ENCODE results near the gene ELAPOR2.
"Not testable (repeated sequence)": the region's sequence is repeated elsewhere in the genome, so short reads cannot be mapped to it uniquely, and the experiment has no call there.

ELAPOR2 gene

DNA sequence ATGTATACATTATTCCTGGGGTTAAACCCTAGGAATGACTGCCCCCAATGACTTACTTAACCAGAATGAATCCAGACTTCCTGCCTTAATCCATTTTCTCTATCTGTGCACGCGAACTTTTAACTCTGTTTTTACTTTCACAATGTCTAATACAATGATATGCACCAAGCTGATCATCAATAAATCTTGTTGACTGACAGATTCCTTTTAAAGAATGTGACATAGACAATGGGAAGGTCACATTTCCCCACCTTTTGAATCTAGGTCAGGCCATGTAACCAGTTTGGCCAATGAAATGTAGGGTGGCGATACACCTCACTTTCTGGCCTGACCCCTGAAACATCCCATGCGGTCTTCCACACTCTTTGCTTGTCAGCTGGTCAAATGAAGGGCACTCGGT is 23.2 kb upstream of the ELAPOR2 start:
- Histone ChIP-seq H3K27me3 (ENCODE audit: control insufficient read depth, insufficient read depth, low read length) (no peaks in the 10 kb centered on the region), H3K9me3 (ENCODE audit: control insufficient read depth, insufficient read depth, low read length) (no peaks in the 10 kb centered on the region), H3K4me3 (ENCODE audit: low read depth, low read length) (no peak overlapping the region), H3K36me3 (ENCODE audit: control insufficient read depth, insufficient read depth, low read length) (no peaks in the 10 kb centered on the region), H3K4me1 (ENCODE audit: control insufficient read depth, insufficient read depth, low read length) (no peaks in the 10 kb centered on the region), H3K9ac (ENCODE audit: low read depth, low read length) (no peak overlapping the region)

DNA sequence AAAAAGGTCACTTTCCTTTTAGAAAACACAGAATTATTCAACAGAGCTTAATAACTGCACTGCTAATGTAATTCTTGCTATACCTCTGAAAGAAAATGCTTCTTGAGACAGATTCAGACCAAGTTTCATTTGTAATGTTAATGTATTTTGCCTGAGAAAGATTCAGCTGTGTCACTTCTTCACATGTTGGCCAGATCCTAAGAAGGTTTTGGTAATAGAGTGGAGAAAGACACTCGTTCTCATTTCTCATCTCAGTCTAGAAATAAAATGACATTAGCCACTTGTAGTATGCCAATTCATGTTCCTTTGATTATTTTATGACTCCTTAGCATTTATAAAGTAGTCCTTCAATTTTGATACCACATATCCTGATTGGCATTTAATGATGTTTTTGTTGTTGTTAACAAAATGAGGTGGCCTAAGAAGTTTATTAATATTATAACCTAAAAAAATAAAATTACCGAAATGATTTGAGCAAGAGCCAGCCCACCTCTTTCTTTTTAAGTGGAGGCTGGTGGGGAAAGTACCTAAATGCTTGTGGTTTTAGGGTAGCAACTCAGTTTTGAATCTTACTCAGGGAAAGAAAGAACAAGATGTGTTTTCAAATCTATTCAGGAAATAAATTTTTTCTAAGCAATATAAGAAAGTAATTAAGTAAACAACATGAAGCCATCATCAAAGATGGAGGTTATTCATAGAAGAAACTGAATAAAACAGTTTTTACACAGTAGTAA is 16.4 kb upstream of the ELAPOR2 start:
- Histone ChIP-seq H3K9ac (ENCODE audit: low read depth, low read length) (no peak overlapping the region), H3K36me3 (ENCODE audit: control insufficient read depth, insufficient read depth, low read length) (no peaks in the 10 kb centered on the region), H3K4me3 (ENCODE audit: low read depth, low read length) (no peak overlapping the region), H3K9me3 (ENCODE audit: control insufficient read depth, insufficient read depth, low read length) (no peaks in the 10 kb centered on the region), H3K27me3 (ENCODE audit: control insufficient read depth, insufficient read depth, low read length) (no peaks in the 10 kb centered on the region), H3K4me1 (ENCODE audit: control insufficient read depth, insufficient read depth, low read length) (no peaks in the 10 kb centered on the region)

DNA sequence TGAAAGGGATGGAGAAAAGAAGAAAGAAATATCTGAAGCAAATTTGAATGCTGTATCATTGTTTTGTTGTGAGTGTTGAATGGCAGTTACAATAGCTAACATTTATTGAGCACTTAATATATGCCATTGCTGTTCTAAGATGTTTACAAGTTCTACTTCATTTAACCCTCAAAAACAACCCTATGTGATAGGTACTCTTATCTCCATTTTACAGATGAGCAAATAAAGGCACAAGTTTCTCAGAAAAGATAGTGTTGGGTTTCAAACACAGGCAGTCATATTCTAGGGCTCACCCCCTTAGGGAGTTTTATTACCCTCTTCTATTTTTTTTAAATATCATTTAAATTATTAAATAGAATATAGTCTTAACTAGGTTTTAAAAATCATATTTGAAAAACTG is 8.3 kb upstream of the ELAPOR2 start:
- Histone ChIP-seq H3K9me3 (ENCODE audit: control insufficient read depth, insufficient read depth, low read length) (no peaks in the 10 kb centered on the region), H3K27me3 (ENCODE audit: control insufficient read depth, insufficient read depth, low read length) (no peaks in the 10 kb centered on the region), H3K4me1 (ENCODE audit: control insufficient read depth, insufficient read depth, low read length) (no peaks in the 10 kb centered on the region), H3K9ac (ENCODE audit: low read depth, low read length) (no peak overlapping the region), H3K36me3 (ENCODE audit: control insufficient read depth, insufficient read depth, low read length) (no peaks in the 10 kb centered on the region), H3K4me3 (ENCODE audit: low read depth, low read length) (no peak overlapping the region)

DNA sequence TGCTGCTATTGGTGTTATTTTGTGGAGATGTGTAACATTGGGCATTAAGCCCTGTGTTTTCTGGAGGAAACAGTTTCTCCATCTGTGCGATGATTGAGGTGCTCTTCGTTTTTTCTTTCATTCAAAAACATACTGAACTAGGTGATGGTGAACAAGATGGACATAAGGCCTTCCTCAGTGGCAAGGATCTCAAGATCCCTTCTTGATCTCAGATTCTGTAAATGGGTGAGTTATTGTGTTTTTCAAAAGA is 759 bp upstream of the ELAPOR2 start:
- peak overlapping the region; percentile 92 for H3K4me3 ChIP-seq (ENCODE audit: low read depth, low read length)
- no peaks in the 10 kb centered on the region for H3K36me3 ChIP-seq (ENCODE audit: control insufficient read depth, insufficient read depth, low read length)
- H3K4me1 ChIP-seq (ENCODE audit: control insufficient read depth, insufficient read depth, low read length), result peaks cover 3% of the 10 kb centered on the region
- H3K27me3 ChIP-seq (ENCODE audit: control insufficient read depth, insufficient read depth, low read length), result peaks cover 10% of the 10 kb centered on the region
- no peak overlapping the region for H3K9ac ChIP-seq (ENCODE audit: low read depth, low read length)
- H3K9me3 ChIP-seq (ENCODE audit: control insufficient read depth, insufficient read depth, low read length), result no peaks in the 10 kb centered on the region

DNA sequence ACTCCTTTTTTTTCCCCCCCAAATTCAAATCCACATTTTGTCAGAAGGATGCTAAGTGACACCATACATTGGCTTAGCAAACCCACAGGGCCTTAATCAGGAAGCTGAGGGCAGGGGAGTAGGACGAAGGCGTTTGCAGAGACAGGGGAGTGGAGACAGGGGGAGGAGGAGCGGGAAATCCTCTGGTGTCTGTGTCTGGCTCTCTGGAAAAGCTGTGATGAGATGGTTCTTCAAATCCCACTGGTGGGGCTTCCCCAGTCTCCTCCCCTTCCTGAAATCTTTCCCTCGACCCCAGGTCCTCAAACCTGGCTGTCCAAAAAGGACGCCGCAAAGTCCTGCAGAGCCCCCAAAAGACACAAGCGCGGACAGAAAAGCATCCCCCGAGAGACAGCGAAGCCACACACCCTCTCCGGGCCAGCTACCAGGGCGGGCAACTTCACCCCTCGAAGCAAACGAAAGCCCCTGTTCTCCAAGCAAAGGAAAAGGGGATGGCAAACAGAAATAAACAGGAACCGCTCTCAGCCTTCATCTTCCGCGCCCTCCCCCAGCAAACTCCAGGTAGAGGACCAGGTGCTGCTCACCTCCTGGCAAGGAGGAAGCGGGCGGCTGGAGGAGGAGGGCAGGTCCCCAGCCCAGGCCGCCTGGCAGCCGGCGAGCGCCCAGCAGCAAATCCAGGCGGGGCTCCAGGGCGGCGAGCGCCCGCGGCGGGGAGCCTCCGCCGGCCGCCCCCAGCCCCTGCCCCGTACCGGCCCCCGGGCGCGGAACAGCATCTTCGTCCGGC is 520 bp downstream of the ELAPOR2 start:
- H3K9ac ChIP-seq (ENCODE audit: low read depth, low read length), result peak overlapping the region; percentile 16
- no peaks in the 10 kb centered on the region for H3K9me3 ChIP-seq (ENCODE audit: control insufficient read depth, insufficient read depth, low read length)

DNA sequence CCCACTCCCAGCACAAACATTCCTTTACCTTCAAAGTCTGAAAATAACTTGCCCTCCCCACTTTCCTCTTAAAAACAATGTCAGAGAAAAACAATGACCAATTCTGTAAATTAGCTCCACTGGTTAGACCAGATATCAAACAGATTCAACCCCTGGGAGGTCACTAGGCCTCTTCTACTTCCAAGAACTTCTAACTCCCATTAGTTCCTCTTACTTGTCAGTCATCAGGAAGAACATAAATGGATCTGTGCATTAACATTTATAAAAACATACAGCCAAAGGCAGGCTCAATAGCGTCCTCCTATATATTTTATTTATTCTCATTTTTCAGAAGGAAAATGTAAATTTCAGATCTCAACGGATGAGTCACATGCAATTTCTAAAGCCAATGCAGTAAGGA is 2.2 kb downstream of the ELAPOR2 start:
- H3K27me3 ChIP-seq (ENCODE audit: control insufficient read depth, insufficient read depth, low read length), result peaks cover 10% of the 10 kb centered on the region
- no peaks in the 10 kb centered on the region for H3K9me3 ChIP-seq (ENCODE audit: control insufficient read depth, insufficient read depth, low read length)
- H3K9ac ChIP-seq (ENCODE audit: low read depth, low read length), result no peak overlapping the region
- H3K36me3 ChIP-seq (ENCODE audit: control insufficient read depth, insufficient read depth, low read length), result no peaks in the 10 kb centered on the region
- peaks cover 3% of the 10 kb centered on the region for H3K4me1 ChIP-seq (ENCODE audit: control insufficient read depth, insufficient read depth, low read length)
- no peak overlapping the region for H3K4me3 ChIP-seq (ENCODE audit: low read depth, low read length)

More for the DNA sequence above, 520 bp downstream of the ELAPOR2 start:
- Histone ChIP-seq H3K4me1 (ENCODE audit: control insufficient read depth, insufficient read depth, low read length) (peaks cover 3% of the 10 kb centered on the region), H3K4me3 (ENCODE audit: low read depth, low read length) (peak overlapping the region; percentile 74), H3K36me3 (ENCODE audit: control insufficient read depth, insufficient read depth, low read length) (no peaks in the 10 kb centered on the region), H3K27me3 (ENCODE audit: control insufficient read depth, insufficient read depth, low read length) (peaks cover 10% of the 10 kb centered on the region)

DNA sequence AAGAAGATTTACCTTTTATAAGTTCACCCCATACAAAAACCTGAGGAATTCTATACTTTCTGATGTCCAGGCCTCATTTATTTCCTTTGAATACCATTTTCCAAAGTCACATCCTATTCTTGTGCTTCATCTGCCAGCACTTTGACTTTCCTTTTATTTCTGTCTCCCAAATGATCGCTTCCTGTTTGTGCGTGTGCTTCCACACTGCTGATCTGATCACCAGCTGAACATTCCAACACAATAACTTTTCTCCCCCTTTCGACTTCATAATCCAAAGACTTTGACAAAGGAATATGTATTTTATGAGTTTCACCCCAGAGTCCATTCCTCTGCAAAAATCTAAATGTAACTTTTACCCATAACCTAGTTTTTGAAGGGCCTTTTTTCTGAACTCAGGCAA is 3.1 kb downstream of the ELAPOR2 start:
- H3K9ac ChIP-seq (ENCODE audit: low read depth, low read length), result no peak overlapping the region
- H3K4me3 ChIP-seq (ENCODE audit: low read depth, low read length), result no peak overlapping the region
- peaks cover 10% of the 10 kb centered on the region for H3K27me3 ChIP-seq (ENCODE audit: control insufficient read depth, insufficient read depth, low read length)
- H3K9me3 ChIP-seq (ENCODE audit: control insufficient read depth, insufficient read depth, low read length), result no peaks in the 10 kb centered on the region
- no peaks in the 10 kb centered on the region for H3K36me3 ChIP-seq (ENCODE audit: control insufficient read depth, insufficient read depth, low read length)
- peaks cover 3% of the 10 kb centered on the region for H3K4me1 ChIP-seq (ENCODE audit: control insufficient read depth, insufficient read depth, low read length)

DNA sequence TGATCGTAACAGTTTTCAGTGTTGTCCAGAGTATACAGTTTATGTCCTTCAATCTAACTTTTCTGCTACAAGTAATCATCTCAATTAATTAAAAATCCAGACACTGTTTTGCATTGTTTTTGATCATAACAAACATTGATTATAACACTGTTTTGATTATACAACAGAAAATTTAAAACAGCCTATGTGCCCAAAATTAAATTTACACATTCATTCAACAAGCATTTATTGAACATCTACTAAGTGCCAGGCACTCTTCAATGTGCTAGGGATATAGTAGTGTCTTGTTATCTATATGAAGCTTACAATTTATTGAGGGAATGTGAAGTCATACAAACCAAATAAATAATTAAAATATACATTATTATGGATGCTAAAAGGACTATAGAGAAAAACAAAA is 10.6 kb downstream of the ELAPOR2 start:
- Histone ChIP-seq H3K4me3 (ENCODE audit: low read depth, low read length) (no peak overlapping the region), H3K9me3 (ENCODE audit: control insufficient read depth, insufficient read depth, low read length) (no peaks in the 10 kb centered on the region), H3K36me3 (ENCODE audit: control insufficient read depth, insufficient read depth, low read length) (no peaks in the 10 kb centered on the region), H3K9ac (ENCODE audit: low read depth, low read length) (no peak overlapping the region), H3K27me3 (ENCODE audit: control insufficient read depth, insufficient read depth, low read length) (no peaks in the 10 kb centered on the region), H3K4me1 (ENCODE audit: control insufficient read depth, insufficient read depth, low read length) (no peaks in the 10 kb centered on the region)

DNA sequence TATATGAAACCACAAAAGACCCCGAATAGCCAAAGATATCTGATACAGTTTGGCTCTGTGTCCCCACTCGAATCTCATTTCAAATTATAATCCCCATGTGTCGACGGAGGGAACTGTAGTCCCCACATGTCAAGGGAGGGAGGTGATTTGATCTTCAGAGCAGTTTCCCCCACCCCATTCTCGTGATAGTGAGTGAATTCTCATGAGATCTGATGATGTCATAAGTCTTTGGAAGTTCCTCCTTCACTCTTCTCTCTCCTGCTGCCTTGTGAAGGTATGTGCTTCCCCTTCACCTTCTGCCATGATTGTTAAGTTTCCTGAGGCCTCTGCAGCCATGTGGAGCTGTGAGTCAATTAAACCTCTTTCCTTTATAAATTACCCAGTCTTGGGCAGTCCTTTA is 13.0 kb downstream of the ELAPOR2 start:
- Histone ChIP-seq H3K27me3 (ENCODE audit: control insufficient read depth, insufficient read depth, low read length) (no peaks in the 10 kb centered on the region), H3K9me3 (ENCODE audit: control insufficient read depth, insufficient read depth, low read length) (no peaks in the 10 kb centered on the region), H3K4me3 (ENCODE audit: low read depth, low read length) (no peak overlapping the region), H3K4me1 (ENCODE audit: control insufficient read depth, insufficient read depth, low read length) (no peaks in the 10 kb centered on the region), H3K36me3 (ENCODE audit: control insufficient read depth, insufficient read depth, low read length) (no peaks in the 10 kb centered on the region), H3K9ac (ENCODE audit: low read depth, low read length) (no peak overlapping the region)

DNA sequence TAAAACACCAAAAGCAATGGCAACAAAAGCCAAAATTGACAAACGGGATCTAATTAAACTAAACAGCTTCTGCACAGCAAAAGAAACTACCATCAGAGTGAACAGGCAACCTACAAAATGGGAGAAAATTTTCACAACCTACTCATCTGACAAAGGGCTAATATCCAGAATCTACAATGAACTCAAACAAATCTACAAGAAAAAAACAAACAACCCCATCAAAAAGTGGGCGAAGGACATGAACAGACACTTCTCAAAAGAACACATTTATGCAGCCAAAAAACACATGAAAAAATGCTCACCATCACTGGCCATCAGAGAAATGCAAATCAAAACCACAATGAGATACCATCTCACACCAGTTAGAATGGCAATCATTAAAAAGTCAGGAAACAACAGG is 14.7 kb downstream of the ELAPOR2 start:
- H3K36me3 ChIP-seq (ENCODE audit: control insufficient read depth, insufficient read depth, low read length); H3K9me3 ChIP-seq (ENCODE audit: control insufficient read depth, insufficient read depth, low read length); H3K4me3 ChIP-seq (ENCODE audit: low read depth, low read length): not testable (repeated sequence)

DNA sequence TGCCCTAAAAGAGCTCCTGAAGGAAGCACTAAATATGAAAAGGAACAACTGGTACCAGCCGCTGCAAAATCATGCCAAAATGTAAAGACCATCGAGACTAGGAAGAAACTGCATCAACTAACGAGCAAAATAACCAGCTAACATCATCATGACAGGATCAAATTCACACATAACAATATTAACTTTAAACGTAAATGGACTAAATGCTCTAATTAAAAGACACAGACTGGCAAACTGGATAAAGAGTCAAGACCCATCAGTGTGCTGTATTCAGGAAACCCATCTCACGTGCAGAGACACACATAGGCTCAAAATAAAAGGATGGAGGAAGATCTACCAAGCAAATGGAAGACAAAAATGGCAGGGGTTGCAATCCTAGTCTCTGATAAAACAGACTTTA is 17.9 kb downstream of the ELAPOR2 start:
- H3K9me3 ChIP-seq (ENCODE audit: control insufficient read depth, insufficient read depth, low read length); H3K36me3 ChIP-seq (ENCODE audit: control insufficient read depth, insufficient read depth, low read length); H3K9ac ChIP-seq (ENCODE audit: low read depth, low read length); H3K4me3 ChIP-seq (ENCODE audit: low read depth, low read length); H3K27me3 ChIP-seq (ENCODE audit: control insufficient read depth, insufficient read depth, low read length); H3K4me1 ChIP-seq (ENCODE audit: control insufficient read depth, insufficient read depth, low read length): not testable (repeated sequence)

More for the DNA sequence above, 14.7 kb downstream of the ELAPOR2 start:
- H3K9ac ChIP-seq (ENCODE audit: low read depth, low read length); H3K27me3 ChIP-seq (ENCODE audit: control insufficient read depth, insufficient read depth, low read length); H3K4me1 ChIP-seq (ENCODE audit: control insufficient read depth, insufficient read depth, low read length): not testable (repeated sequence)

DNA sequence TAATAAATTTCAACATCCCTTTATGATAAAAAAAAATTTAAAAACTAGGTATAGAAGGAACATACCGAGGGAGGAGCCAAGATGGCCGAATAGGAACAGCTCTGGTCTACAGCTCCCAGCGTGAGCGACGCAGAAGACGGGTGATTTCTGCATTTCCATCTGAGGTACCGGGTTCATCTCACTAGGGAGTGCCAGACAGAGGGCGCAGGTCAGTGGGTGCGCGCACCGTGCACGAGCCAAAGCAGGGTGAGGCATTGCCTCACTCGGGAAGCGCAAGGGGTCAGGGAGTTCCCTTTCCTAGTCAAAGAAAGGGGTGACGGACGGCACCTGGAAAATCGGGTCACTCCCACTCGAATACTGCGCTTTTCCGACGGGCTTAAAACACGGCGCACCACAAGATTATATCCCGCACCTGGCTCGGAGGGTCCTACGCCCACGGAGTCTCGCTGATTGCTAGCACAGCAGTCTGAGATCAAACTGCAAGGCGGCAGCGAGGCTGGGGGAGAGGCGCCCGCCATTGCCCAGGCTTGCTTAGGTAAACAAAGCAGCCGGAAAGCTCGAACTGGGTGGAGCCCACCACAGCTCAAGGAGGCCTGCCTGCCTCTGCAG is 19.7 kb downstream of the ELAPOR2 start:
- H3K9ac ChIP-seq (ENCODE audit: low read depth, low read length), result peak overlapping the region; percentile 71
- H3K4me1 ChIP-seq (ENCODE audit: control insufficient read depth, insufficient read depth, low read length); H3K27me3 ChIP-seq (ENCODE audit: control insufficient read depth, insufficient read depth, low read length); H3K9me3 ChIP-seq (ENCODE audit: control insufficient read depth, insufficient read depth, low read length); H3K36me3 ChIP-seq (ENCODE audit: control insufficient read depth, insufficient read depth, low read length): not testable (repeated sequence)
- H3K4me3 ChIP-seq (ENCODE audit: low read depth, low read length), result peak overlapping the region; percentile 81
